Caki2 (cell line): ENCODE data around the gene CLASP1. TPM values are rescaled to one million over a fixed set of nuclear protein-coding genes. Genes with fewer than 3 reads are reported as not detected.
"Not testable (repeated sequence)": the region's sequence is repeated elsewhere in the genome, so short reads cannot be mapped to it uniquely, and the experiment has no call there.

Experiments
- DNase-seq: peaks from one replicate; pipeline ENCODE4 v3.0.0-alpha.2; 2015; ENCODE audit warnings: low read depth
- in situ Hi-C: cut with HindIII; loops from 2 replicates; pipeline ENCODE4 v1.10.0; 2016; ENCODE audit warnings: low sequenced_read_pairs, low pct_unique_long_range_greater_than_20kb, mixed read lengths
- total RNA-seq: library from RNA; depleted of rRNA; stranded (reverse); fragments of >200 nt; shearing (Covaris generic); gene quantifications from 2 replicates; pipeline ENCODE4 v1.2.3, GENCODE V29; 2014; ENCODE audit warnings: low replicate concordance

The CLASP1 gene
- total RNA-seq, 1 experiment from 2014 or later, result 21.0 TPM

DNA sequence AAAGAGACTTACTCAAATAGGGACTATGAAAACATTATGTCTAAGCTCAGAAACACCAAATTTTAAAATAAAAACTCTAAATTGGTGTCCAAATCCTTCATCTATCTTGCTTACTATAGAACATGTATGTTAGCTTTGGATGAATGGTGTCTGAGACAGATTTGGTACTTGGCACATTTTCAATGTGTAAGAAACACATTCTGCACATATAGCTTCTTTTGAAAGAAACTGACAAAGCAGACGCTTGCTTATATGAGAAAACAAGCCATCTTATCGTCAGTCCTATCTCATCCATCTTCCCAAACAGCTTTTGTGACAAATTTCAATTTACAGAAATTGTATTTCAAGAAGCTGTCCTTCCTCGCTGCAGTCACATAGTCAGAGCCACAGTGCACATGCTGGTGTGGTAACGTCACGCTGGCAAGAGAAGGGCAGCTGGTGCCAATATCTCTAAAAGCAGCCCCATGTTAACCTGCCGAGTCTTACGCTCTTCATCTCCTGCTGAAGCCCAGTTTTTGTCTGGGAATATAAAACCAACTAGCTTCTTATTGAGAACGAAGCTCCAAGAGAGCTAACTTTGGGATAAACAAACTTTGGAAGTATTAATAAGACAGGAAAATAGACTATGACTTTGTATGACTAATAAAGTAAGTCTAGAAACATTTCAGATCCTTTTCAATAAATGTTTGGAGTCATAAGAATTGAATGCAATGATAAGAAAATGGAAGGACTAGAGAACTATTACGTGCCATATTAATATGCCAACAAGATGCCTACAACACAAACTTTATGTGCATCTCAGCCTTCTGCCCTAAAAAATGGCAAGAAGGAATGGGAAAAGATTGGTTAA, 289.3 kb downstream of the CLASP1 start:
- DNase-seq, result no peak
- in situ Hi-C loops, result no loop called here

DNA sequence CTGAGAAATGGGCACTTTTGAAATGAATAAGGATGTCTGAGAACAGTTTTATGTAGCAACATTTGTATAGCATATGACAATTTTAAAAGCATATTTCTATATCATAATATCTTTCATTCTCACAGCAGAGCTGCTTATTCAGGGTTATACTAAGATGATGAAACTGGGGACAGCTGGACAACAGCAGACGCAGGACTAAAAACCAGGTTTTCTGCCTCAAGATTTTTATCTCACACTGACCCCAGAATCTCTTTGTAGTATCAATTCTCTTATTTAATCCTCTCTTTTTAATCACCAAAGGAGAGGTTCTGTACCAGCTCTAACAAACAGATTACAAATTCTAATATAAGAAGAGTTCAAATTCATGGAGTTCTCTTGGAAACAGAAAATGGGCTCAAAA, 290.1 kb downstream of the CLASP1 start:
- DNase-seq, result no peak
- in situ Hi-C loops, result no loop called here

DNA sequence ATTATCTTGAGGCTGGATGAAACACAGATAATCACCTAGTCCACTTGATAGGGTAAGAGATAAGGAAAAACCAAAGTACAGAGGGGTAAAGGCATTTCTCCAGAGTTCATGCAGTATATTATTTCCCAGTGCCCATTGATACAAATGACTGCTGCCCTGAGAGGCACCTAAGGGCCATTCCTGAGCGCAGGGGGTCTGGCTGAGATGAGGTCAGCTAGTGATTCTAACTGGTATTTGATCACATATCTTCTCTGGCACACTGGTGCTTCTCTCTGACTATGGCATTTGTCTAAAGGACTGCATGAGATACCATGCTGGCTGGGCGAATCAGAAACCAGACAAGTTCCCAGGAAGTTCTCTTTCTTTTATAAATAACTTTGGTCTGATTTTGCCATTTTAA, 291.0 kb downstream of the CLASP1 start:
- in situ Hi-C loops, result no loop called here
- no peak for DNase-seq

DNA sequence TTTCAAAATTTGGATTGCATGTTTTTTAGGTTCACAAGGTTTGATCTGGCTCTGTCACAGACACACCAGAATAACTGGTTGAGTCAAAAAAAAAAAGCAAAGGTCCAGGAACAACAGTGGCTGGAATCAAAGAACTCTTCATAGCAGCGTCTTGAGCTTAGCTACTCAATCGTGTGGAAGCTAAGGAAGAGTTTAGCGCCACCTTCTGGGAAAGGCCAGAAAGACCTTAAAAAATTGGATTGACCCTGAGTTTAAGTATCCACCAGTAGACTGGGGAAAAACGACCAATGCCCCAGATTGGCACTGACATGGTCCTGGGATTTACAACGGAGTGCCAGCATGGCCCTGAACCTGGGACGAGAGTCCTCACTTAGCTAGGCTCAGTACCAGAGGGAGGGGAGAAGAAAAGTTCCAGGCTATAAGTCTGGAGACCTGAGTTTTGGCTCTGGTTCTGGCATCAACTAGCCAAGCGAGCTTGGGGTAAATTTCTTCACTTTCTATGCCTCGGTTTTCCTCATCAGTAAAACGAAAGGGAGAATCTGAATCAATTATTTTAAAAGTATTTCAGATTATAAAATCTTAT, 293.1 kb downstream of the CLASP1 start:
- in situ Hi-C loops, result no loop called here
- peak; percentile 44 for DNase-seq

DNA sequence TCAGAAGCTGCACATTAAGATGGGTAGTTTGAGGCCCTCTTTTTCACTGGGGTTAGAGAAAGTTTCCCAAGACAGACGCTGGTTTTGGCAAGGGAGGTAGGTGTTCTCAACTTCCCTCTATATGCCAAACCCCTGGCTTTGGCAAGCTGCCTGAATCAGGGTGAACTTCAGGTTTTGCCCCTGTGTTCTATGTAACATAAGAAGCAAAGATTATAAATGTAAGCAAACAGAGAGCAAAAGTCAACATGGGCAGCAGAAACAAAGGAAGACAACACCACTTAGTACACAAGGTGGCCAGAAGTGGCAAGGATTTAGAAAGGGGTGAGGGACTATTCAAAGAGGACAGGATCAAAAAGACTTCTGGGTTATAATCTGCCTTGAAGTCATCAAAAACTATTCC, 293.8 kb downstream of the CLASP1 start:
- no peak for DNase-seq

DNA sequence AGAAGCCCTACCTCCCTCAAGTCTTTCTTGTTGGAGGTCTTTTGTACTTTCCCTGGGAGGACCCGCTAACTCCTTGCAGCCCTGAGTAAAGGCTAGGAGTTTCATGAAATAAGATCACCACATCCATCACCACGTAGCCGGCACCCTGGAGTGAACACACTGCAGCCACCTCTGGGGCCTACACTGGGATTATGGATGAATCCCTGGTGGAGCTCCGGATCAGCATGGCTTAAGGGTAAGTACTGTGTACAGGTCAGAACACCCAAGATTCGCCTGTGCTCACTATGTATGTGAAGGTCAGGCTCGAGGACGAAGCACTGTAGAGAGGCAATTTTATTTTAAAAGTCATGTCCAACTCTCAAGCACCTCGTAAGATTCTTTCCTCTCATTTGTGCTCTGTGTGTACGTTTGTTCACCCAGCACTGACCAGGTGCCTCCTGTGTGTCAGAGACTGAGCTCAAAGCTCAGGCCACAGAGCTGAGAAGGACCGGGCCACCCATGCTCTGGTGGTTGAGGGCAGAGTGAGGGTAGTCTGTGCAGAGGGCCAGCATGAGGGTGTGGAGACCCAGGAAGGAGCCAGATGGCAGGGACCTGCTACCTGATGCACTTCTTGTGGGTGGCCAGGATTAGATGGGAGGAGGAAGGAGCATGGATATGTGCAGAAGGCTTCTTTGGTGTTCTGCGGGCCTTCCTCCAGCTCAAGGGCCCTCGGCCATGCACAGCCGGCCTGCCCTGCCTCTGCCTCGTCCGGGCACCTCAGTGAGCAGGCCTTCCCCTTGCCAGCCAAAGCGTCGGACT, 297.5 kb downstream of the CLASP1 start:
- no peak for DNase-seq
- in situ Hi-C loops, result no loop called here

More for the DNA sequence above, 293.8 kb downstream of the CLASP1 start:
- in situ Hi-C loops, result no loop called here

DNA sequence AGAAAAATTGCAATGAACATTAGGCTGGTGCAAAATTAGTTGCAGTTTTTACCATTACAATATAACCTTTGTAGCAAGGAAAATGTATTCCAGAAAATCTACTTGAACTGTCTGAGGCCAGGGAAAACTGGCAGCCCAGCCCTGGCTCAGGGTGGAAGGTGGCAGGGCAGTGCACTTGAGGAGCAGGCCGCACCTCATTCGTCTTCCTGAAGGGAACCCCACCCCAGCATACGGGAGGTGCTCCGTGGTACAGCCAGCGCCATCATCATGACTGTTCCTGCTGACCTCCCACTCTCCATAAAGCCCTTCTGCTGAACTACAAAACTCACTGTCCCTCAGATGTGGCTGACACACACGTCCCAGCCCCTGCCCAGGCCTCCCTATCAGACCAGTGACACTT, 298.4 kb downstream of the CLASP1 start:
- DNase-seq, result no peak
- in situ Hi-C loops, result no loop called here

DNA sequence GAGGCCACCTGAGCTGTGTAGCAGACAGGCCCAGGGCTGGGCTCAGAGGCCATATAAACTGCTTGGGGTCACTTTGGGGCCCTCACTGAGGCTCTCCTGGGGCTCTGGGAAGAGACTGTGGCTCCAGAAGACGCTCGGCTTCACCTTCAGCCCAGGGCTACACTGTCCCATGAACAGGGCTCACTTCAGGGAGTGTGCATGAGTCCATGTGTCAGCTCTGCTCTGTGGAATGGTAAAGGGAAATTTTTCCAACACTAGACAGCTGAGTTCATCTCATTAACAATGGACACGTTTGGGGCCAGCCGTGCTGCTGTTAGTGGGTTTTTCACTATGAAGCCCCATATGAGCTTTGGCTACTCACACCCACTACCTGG, 298.9 kb downstream of the CLASP1 start:
- in situ Hi-C loops, result no loop called here
- DNase-seq, result no peak

DNA sequence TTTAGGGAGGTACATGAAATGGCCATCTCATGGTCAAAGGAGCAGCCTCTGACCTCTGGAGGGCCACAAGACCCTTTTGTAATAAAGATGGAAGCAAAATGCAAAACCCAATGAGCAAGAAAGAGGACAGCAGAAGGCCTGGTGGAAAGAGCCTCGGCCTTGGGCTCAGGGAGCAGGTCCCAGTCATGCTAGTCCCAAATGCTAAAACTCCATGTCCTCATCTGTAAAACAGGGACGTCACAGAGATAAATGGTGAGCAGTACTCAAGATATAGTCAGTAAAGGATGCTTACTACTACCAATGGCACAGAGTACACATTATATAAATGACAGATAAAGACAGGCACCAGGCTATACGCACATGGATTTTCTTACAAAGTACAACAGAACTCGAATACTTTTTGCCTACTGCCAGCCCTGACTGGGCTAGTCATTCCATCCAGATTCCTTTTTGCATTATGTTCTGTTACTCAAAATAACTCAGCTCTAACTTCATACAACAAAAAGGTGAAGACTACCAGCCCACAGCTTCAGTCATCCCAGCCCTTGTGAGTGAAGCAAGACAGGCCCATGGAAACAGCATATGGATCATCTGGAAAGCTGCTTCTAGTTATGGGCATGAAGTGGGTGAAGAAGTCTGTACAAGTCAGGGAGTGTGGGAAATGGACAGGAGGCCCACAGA, 299.4 kb downstream of the CLASP1 start:
- in situ Hi-C loops, result no loop called here
- DNase-seq, result no peak

DNA sequence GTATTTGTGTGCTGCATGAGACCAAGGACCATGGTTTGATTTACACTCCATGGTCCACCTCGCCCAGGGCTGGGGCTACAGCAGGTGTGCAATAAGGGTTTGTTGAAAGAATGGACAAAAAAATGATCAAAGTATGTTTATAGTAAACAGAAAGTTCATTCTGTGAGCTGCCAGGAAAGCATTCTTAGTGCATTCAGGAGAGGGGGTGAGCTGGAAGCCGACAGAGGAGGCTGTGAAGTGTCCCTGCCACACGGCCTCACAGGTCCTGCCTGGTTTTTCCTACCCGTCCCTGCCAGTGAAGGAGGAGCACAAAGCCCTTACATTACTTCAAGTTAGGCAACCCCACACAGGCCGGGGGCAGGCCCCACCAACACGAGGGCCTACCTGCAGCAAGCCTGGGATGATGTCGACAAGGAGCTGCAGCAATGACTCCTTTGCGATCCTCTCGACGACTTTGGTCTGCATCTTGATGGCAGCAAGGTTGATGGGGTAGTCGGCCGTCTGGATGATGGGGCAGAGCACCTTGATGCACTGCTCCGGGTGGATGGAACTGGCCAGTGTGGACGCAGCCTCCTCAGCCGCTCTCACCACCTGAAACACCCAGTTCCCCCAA, 301.0 kb downstream of the CLASP1 start:
- no peak for DNase-seq
- in situ Hi-C loops, result no loop called here

DNA sequence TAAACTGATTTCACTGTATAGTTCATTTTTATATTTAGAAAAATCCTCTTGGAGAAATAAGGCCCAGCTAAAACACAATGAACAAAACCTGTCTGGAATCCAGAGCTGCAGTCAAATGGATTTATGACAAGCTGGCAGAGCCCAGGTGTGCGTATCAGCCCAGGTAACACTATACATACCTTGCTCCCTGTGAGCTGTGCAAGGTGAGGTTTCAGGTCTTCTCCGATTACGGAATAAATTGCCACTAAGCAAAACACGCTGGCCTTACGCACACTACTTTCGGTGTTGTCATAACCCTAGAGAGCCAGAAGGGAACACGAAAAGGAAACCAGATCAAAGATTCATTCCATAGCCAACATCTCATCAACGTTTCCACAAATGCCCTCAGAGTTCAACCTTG, 302.4 kb downstream of the CLASP1 start:
- DNase-seq, result no peak
- in situ Hi-C loops, result no loop called here

DNA sequence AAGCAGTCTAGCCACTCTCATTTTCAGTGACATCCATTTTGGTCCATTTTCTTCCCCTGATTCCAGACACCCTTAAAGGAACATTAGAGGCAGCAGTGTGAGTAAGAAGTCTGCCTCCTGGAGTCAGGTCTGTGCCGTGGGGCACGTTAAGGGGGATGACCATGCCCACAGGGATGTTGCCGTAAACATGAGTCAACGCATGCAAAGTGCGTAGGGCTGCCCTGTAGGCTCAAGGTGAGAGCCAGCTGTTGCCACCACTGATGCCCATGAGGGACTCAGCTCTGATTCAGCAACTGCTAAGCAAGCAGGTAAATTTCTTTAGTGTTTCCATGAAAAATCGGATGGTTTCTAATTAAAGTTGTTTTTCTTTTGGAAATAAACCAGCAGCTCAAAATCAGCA, 302.9 kb downstream of the CLASP1 start:
- in situ Hi-C loops, result no loop called here
- DNase-seq, result no peak

DNA sequence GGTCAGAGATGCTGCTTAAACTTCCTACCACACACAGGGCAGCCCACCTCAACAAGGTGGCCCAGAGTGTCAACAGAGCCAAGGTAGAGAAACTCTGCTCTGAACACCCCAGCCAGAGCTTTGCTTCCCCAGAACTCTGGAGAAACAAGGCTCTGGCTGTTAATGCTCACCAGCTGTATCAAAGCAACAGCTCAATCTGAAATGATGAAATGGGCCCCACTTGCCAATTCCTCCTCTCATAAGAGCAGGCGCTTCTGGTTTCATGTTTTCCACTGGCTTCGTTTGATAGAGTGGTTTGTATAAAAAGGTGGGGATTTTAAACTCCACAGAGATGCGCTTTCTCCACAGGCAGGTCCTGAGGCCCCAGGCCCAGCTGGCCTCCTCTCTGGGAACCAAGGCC, 303.4 kb downstream of the CLASP1 start:
- no peak for DNase-seq
- in situ Hi-C loops, result no loop called here

DNA sequence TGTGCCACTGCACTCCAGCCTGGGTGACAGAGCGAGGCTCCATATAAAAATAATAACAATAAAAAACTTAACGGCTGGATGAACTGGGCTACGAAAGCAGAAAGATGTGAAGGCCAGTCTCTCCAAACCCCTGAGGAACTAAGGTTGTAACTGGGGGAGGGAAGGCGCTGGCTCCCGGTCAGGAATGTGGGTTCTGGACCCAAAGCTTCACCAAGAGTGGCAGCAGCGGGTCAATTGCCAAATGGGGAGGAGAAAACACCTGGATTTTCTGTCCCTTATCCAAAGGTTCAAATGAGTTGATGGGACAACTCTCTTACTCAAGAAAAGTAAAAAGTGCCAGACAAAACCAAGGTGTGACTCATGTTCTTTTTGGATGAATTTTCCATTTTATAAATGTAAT, 304.2 kb downstream of the CLASP1 start:
- in situ Hi-C loops, result no loop called here
- DNase-seq, result no peak

DNA sequence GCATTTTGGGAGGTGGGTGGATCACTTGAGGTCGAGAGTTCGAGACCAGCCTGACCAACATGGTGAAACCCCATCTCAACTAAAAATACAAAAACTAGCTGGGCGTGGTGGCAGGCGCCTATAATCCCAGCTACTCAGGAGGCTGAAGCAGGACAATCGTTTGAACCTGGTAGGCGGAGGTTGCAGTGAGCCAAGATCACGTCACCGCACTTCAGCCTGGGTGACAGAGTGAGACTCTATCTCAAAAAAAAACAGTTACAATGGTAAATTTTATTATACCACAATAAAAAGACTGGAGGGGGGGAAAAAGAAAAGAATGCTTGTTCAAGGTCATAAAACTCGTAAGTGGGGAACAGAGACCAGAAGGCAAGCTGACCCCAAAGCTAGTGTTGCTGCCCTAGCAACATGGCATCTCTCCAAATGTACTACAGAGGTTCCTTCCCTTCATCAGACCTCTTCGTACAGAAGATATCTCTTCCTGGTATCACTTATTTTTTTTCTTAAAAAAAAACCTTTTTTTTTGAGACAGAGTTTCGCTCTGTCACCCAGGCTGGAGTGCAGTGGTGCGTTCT, 305.3 kb downstream of the CLASP1 start:
- in situ Hi-C loops, result not testable (repeated sequence)

DNA sequence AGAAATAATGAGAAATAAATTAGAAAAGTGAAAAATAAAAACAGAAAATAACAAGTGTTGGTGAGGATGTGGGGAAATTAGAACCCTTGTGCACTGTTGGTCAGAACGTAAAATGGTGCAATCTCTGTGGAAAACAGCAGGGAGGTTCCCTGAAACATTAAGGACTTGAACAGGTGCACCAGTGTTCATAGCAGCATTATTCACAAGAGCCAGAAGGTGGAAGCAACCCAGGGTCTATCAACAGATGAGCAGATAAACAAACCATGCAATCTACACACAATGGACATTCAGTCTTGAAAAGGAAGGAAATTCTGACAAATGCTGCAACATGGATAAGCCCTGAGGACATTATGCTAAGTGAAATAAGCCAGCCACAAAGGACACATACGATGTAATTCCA, 306.1 kb downstream of the CLASP1 start:
- in situ Hi-C loops, result no loop called here
- no peak for DNase-seq

More for the DNA sequence above, 305.3 kb downstream of the CLASP1 start:
- DNase-seq, result not testable (repeated sequence)

DNA sequence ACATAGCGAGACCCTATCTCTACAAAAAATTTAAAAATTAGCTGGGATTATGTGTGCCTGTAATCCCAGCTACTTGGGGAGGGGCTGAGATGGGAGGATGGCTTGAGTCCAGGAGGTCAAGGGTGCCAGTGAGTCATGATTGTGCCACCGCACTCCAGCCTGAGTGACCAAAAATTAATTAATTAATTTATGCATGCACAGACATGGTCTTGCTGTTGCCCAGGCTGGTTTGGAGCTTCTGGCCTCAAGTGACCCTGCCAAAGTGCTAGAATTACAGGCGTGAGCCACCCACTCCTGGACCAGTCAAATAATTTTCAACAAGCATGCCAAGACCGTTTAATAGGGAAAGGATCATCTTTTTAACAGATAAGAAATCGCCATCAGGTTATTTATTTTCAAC, 306.5 kb downstream of the CLASP1 start:
- in situ Hi-C loops, result no loop called here
- DNase-seq, result no peak

DNA sequence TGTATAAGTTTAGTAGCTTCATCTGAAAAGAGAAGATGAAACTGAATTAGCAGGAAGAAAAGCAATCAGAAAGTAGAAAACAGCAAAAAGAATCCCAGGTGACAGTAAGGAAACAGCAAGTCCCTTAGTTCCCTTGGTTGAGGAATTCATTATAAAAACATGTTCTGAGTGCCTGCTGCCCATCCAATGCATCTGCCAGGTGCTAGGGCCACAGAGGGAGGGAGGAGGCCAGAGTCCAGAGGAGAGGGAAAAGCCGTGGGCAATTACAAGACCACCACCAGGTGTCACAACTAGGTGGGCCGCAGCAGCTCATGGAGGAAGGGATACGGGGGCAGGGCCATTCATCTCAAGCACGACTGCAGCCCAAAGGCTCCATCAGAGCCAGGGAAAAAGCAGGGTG, 308.3 kb downstream of the CLASP1 start:
- in situ Hi-C loops, result no loop called here

More for the DNA sequence above, 308.3 kb downstream of the CLASP1 start:
- DNase-seq, result no peak
